ENCODE measurements around the gene SH2D7.

SH2D7 gene

GRCh38 chr15:78087951-78088772, 4.2 kb upstream of the SH2D7 start:
- no peak for ATAC-seq
- TF ChIP-seq SNAI2 (CRISPR knock-in tag; IDR thresholded peaks at IDR 0.05): no peak
- TF ChIP-seq TOX (CRISPR knock-in tag; IDR thresholded peaks at IDR 0.05; ENCODE audit: borderline replicate concordance): no peak
- TF ChIP-seq ZFP30 (CRISPR knock-in tag; IDR thresholded peaks at IDR 0.05): no peak
- TF ChIP-seq GLIS3 (CRISPR knock-in tag; IDR thresholded peaks at IDR 0.05): no peak
- TF ChIP-seq, protein P1, sequence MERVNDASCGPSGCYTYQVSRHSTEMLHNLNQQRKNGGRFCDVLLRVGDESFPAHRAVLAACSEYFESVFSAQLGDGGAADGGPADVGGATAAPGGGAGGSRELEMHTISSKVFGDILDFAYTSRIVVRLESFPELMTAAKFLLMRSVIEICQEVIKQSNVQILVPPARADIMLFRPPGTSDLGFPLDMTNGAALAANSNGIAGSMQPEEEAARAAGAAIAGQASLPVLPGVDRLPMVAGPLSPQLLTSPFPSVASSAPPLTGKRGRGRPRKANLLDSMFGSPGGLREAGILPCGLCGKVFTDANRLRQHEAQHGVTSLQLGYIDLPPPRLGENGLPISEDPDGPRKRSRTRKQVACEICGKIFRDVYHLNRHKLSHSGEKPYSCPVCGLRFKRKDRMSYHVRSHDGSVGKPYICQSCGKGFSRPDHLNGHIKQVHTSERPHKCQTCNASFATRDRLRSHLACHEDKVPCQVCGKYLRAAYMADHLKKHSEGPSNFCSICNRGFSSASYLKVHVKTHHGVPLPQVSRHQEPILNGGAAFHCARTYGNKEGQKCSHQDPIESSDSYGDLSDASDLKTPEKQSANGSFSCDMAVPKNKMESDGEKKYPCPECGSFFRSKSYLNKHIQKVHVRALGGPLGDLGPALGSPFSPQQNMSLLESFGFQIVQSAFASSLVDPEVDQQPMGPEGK (CRISPR knock-in tag; IDR thresholded peaks at IDR 0.05; ENCODE audit: borderline replicate concordance): no peak
- no peak for TF ChIP-seq ZFP3 (CRISPR knock-in tag; IDR thresholded peaks at IDR 0.05)
- no peak for TF ChIP-seq ISL1 (CRISPR knock-in tag; IDR thresholded peaks at IDR 0.05)
- no peak for TF ChIP-seq BACH2 (CRISPR knock-in tag; IDR thresholded peaks at IDR 0.05; ENCODE audit: borderline replicate concordance)
- TF ChIP-seq PPARA (CRISPR knock-in tag; IDR thresholded peaks at IDR 0.05; ENCODE audit: borderline replicate concordance): no peak
- TF ChIP-seq CREB5 (CRISPR knock-in tag; IDR thresholded peaks at IDR 0.05; ENCODE audit: low read depth): no peak
- no peak for TF ChIP-seq RARB (CRISPR knock-in tag; IDR thresholded peaks at IDR 0.05)
- no peak for TF ChIP-seq ZNF70 (CRISPR knock-in tag; IDR thresholded peaks at IDR 0.05)
- TF ChIP-seq TCF4 (CRISPR knock-in tag; IDR thresholded peaks at IDR 0.05; ENCODE audit: borderline replicate concordance): no peak
- TF ChIP-seq TSHZ2 (CRISPR knock-in tag; IDR thresholded peaks at IDR 0.05): no peak
- no peak for TF ChIP-seq ESRRG (CRISPR knock-in tag; IDR thresholded peaks at IDR 0.05)

DNA sequence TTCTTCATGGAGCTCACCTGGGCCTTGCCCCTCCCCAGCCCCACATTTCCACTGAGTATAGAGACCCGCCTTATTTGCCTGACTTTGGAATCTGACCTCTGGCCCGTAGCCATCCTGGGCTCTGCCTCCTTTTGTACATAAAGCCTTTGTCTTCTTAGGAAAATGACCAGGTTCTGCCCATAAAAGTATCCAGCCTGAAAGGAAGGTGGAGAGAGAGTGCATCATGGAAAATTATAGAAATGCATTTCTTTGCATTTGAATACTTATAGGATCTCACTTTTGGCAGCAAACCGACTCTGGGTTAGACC, 3.6 kb upstream of the SH2D7 start:
- TF ChIP-seq ZNF70 (CRISPR knock-in tag; IDR thresholded peaks at IDR 0.05) (no peak), PPARA (CRISPR knock-in tag; IDR thresholded peaks at IDR 0.05; ENCODE audit: borderline replicate concordance) (no peak), ZNF8 (CRISPR knock-in tag; IDR thresholded peaks at IDR 0.05) (no peak), RARB (CRISPR knock-in tag; IDR thresholded peaks at IDR 0.05) (no peak), ESRRG (CRISPR knock-in tag; IDR thresholded peaks at IDR 0.05) (no peak), ARNTL (CRISPR knock-in tag; IDR thresholded peaks at IDR 0.05; ENCODE audit: borderline replicate concordance, low read depth) (no peak), ZFP30 (CRISPR knock-in tag; IDR thresholded peaks at IDR 0.05) (no peak), TSHZ2 (CRISPR knock-in tag; IDR thresholded peaks at IDR 0.05) (no peak), TCF4 (CRISPR knock-in tag; IDR thresholded peaks at IDR 0.05; ENCODE audit: borderline replicate concordance) (no peak), ZNF565 (CRISPR knock-in tag; conservative IDR thresholded peaks at IDR 0.05; ENCODE audit: low read depth) (no peak)
- TF ChIP-seq, protein P2, sequence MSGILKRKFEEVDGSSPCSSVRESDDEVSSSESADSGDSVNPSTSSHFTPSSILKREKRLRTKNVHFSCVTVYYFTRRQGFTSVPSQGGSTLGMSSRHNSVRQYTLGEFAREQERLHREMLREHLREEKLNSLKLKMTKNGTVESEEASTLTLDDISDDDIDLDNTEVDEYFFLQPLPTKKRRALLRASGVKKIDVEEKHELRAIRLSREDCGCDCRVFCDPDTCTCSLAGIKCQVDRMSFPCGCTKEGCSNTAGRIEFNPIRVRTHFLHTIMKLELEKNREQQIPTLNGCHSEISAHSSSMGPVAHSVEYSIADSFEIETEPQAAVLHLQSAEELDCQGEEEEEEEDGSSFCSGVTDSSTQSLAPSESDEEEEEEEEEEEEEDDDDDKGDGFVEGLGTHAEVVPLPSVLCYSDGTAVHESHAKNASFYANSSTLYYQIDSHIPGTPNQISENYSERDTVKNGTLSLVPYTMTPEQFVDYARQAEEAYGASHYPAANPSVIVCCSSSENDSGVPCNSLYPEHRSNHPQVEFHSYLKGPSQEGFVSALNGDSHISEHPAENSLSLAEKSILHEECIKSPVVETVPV (CRISPR knock-in tag; IDR thresholded peaks at IDR 0.05): no peak
- no peak for ATAC-seq
